Stomach (tissue), 4 donors: ENCODE results near the gene TMEM37.

Experiments
- POLR2A ChIP-seq, 4 donors: fragments of 450-650 bp; IDR thresholded peaks; one replicate each; pipeline ENCODE4 v1.6.1; 2016; ENCODE audit warnings: antibody characterized with exemption in 4 of 4, control low read depth in 2 of 4, mild to moderate bottlenecking in 1 of 4, moderate library complexity in 1 of 4
- POLR2AphosphoS5 ChIP-seq, 3 donors: sonication (generic); formaldehyde crosslinking; IDR thresholded peaks; one replicate each; pipeline ENCODE4 v1.6.1; 2016; ENCODE audit warnings: antibody characterized with exemption in 3 of 3
- TF ChIP-seq, protein P1 (sequence below), 7 experiments: fragments of 450-650 bp in 4 of 7; fragments of 200-600 bp in 3 of 7; sonication (generic) in 3 of 7; IDR thresholded peaks; one replicate each; pipeline ENCODE4 v1.5.1; 2016 to 2019; ENCODE audit warnings: antibody characterized with exemption in 7 of 7, control low read depth in 2 of 7, mild to moderate bottlenecking in 1 of 7

DNA sequence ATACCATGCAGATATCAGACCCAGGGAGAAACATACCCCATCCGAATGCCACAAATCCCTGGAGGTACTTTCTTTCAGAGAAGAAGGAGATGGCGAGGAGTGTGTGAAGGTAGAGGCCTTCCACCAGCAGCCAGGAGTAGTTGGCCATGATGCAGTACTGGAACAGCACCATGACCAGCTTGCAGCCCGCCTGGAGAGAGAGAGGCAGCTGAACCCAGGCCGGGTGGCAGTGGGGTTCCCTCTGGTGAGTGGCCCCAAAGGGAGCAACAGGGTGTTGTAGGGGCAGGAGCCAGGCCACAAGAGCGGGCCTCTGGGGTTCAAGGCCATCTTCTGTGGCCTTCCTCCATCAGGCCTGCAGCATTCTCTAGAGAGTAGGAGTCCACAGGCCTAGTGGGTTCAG lies 30.2 kb downstream of the TMEM37 start:
- TF ChIP-seq, protein P1, sequence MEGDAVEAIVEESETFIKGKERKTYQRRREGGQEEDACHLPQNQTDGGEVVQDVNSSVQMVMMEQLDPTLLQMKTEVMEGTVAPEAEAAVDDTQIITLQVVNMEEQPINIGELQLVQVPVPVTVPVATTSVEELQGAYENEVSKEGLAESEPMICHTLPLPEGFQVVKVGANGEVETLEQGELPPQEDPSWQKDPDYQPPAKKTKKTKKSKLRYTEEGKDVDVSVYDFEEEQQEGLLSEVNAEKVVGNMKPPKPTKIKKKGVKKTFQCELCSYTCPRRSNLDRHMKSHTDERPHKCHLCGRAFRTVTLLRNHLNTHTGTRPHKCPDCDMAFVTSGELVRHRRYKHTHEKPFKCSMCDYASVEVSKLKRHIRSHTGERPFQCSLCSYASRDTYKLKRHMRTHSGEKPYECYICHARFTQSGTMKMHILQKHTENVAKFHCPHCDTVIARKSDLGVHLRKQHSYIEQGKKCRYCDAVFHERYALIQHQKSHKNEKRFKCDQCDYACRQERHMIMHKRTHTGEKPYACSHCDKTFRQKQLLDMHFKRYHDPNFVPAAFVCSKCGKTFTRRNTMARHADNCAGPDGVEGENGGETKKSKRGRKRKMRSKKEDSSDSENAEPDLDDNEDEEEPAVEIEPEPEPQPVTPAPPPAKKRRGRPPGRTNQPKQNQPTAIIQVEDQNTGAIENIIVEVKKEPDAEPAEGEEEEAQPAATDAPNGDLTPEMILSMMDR (IDR thresholded peaks at IDR 0.05) = no peak
- no peak for TF ChIP-seq POLR2A (IDR thresholded peaks at IDR 0.05)
- no peak for TF ChIP-seq POLR2AphosphoS5 (IDR thresholded peaks at IDR 0.05)
